Epithelial cell of proximal tubule (primary cell): ENCODE results near the gene ARF6. TPM values are rescaled to one million over a fixed set of nuclear protein-coding genes. Genes with fewer than 3 reads are reported as not detected.
"Not testable (repeated sequence)": the region's sequence is repeated elsewhere in the genome, so short reads cannot be mapped to it uniquely, and the experiment has no call there.

Experiments
- DNase-seq: peaks from one replicate; pipeline ENCODE4 v3.0.0-alpha.2; 2011; ENCODE audit warnings: low read depth
- H3K4me3 ChIP-seq: 2 replicates; pipeline ENCODE4 v1.5.1; 2011; ENCODE audit warnings: low read depth, mild to moderate bottlenecking, low read length
- CTCF ChIP-seq: conservative IDR thresholded peaks from 2 replicates; pipeline ENCODE4 v1.5.1; 2012; ENCODE audit warnings: low read depth, mild to moderate bottlenecking, low read length
- total RNA-seq: library from RNA; depleted of rRNA; stranded (reverse); fragments of >200 nt; gene quantifications from 2 replicates; pipeline ENCODE4 v1.2.3, GENCODE V29; 2015

Gene ARF6
- total RNA-seq, 1 donor from 2014 or later, result 121 TPM

DNA sequence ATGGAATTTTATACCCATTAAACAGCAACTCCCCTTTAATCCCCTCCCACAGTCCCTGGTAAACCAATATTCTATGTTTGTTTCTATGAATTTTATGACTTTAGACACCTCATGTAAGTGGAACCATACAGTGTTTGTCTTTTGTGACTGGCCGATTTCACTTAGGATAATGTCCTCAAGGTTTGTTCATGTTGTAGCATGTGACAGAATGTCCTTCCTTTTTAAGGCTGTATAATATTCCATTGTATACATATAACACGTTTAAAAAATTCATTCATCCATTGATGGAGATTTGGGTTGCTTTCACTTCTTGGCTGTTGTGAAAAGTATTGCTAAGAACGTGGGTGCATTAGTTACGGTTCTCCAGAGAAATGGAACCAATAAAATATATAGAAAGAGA lies 40.2 kb downstream of the ARF6 start:
- TF ChIP-seq CTCF, result no peak

DNA sequence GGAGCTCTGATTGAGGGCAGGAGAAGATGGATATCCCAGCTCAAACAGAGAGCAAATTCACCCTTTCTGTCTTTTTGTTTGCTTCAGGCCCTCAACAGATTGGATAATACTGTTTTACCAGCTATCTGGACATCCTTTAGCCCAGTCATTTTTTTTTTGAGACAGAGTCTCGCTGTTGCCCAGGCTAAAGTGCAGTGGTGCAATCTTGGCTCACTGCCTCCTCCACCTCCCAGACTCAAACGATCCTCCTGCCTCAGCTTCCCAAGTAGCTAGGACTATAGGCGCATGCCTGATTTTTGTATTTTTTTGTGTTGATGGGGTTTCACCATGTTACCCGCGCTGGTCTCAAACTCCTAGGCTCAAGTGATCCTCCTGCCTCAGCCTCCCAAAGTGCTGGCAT lies 40.8 kb downstream of the ARF6 start:
- H3K4me3 ChIP-seq, result no peak overlapping the region
- no peak for DNase-seq
- no peak for TF ChIP-seq CTCF

More for the DNA sequence above, 40.2 kb downstream of the ARF6 start:
- no peak overlapping the region for H3K4me3 ChIP-seq
- DNase-seq, result no peak

DNA sequence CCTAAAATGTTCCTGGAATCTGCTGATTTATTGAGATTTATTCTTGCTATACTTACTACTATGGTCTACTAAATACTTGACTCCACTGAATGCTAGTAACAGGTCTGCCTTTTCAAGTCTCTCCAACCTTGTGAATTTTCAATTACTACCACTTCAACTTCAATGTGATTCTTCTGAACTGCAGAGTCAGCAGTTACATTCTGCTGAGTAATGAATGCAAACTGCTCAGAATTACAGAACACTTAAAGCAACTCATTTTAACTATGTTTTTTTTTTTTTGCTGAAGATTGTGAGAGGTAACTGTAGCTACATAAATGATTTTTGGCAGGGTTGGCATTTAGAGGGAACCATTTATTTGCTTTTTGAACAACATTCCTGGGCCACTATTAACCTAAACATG lies 41.8 kb downstream of the ARF6 start:
- TF ChIP-seq CTCF, result no peak
- no peak for DNase-seq
- no peak overlapping the region for H3K4me3 ChIP-seq

DNA sequence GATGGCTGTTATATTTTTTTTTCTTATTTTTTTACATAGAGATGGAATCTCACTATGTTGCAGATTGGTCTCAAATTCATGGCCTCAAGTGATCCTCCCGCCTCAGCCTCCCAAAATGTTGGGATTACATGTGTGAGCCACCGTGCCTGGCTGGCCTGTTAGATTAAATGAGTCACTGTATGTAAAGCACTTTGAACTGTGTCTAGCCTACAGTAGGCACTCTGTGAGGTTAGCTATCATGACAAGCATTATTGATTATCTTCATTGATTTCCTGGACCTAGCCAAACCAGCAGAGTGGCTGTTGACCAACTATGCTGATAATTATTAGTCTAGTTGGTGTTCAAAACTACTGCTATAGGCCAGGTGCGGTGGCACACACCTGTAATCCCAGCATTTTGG lies 42.6 kb downstream of the ARF6 start:
- H3K4me3 ChIP-seq, result no peak overlapping the region
- no peak for TF ChIP-seq CTCF
- DNase-seq, result no peak

DNA sequence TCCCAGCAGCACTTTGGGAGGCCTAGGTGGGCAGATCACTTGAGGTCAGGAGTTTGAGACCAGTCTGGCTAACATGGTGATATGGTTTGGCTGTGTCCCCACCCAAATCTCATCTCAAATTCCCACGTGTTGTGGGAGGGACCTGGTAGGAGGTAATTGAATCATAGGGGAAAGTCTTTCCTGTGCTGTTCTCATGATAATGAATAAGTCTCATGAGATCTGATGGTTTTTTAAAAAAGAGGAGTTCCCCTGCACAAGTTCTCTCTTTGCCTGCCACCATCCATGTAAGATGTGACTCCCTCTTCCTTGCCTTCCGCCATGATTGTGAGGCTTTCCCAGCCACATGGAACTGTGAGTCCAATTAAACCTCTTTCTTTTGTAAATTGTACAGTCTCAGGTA lies 43.4 kb downstream of the ARF6 start:
- DNase-seq, H3K4me3 ChIP-seq: not testable (repeated sequence)

DNA sequence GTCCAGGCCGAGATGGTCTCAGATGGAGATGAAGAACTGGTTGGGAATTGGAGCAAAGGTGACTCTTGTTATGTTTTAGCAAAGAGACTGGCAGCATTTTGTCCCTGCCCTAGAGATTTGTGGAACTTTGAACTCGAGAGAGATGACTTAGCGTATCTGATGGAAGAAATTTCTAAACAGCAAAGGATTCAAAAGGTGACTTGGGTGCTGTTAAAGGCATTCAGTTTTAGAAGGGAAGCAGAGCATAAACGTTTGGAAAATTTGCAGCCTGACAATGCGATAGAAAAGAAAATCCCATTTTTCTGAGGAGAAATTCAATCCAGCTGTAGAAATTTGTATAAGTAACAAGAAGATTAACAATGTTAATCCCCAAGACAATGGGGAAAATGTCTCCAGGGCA lies 44.0 kb downstream of the ARF6 start:
- not testable (repeated sequence) for DNase-seq

GRCh38 chr14:49939215-49939614 lies 46.3 kb downstream of the ARF6 start:
- H3K4me3 ChIP-seq, DNase-seq: not testable (repeated sequence)

More for the DNA sequence above, 44.0 kb downstream of the ARF6 start:
- not testable (repeated sequence) for H3K4me3 ChIP-seq

DNA sequence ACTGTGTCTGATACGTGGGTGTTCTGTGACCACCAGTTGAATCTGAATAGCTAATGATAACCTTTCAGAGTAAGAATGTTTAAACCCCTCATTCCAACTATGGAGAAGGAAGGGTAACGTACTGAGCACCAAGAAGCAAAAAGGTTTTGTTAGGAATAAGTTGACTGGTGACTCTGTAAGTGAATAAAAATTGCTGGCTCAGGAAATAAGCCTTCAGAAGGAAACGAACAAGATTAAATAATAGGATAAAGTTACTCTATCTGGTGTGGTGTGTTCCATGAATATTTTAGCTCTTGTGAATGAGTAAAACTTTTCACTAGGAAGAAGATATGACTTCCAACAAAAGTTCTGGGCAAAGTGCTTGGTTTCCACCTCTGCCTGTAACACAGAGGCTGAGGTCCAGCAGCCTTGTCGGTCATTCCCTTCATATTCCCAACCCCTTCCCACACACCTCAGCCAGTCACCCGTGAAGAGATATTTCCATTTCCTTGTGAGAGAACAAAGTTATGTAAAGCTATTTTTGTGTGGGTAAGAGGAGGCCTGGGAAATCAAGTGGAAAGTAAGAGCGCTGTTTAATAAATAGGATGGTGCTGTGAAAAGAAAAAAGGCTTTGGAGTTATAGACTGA lies 47.1 kb downstream of the ARF6 start:
- DNase-seq, result no peak
- TF ChIP-seq CTCF, result no peak
- no peak overlapping the region for H3K4me3 ChIP-seq
